ENCODE data around the gene CD7.

The CD7 gene

GRCh38 chr17:82309656-82310570, 7.5 kb downstream of the CD7 start:
- Histone ChIP-seq H4K20me1 (ENCODE audit: insufficient read depth) (no peaks in the 10 kb centered on the region), H3K27me3 (ENCODE audit: insufficient read depth, low read depth) (peaks cover 79% of the 10 kb centered on the region), H3K4me2 (no peak overlapping the region), H3K4me1 (ENCODE audit: low read depth, poor library complexity, severe bottlenecking) (no peaks in the 10 kb centered on the region), H3K36me3 (ENCODE audit: insufficient read depth) (no peaks in the 10 kb centered on the region), H3K27ac (no peak overlapping the region), H2AFZ (ENCODE audit: low read depth) (no peak overlapping the region), H3K4me3 (IDR thresholded peaks at IDR 0.05; ENCODE audit: insufficient read depth, low read depth, low read length) (no peak overlapping the region), H3K9ac (no peak overlapping the region), H3K79me2 (ENCODE audit: insufficient read depth, low read depth) (no peaks in the 10 kb centered on the region)
- TF ChIP-seq CTCF (conservative IDR thresholded peaks at IDR 0.05; ENCODE audit: low read depth, low read length): no peak

GRCh38 chr17:82305727-82306300, 11.6 kb downstream of the CD7 start:
- H3K27me3 ChIP-seq (ENCODE audit: insufficient read depth, low read depth): peaks cover 38% of the 10 kb centered on the region
- no peak overlapping the region for H3K9ac ChIP-seq
- H3K27ac ChIP-seq: no peak overlapping the region
- H3K4me3 ChIP-seq (IDR thresholded peaks at IDR 0.05; ENCODE audit: insufficient read depth, low read depth, low read length): no peak overlapping the region
- TF ChIP-seq CTCF (conservative IDR thresholded peaks at IDR 0.05; ENCODE audit: low read depth, low read length): no peak
- H2AFZ ChIP-seq (ENCODE audit: low read depth): no peak overlapping the region
- peaks cover 5% of the 10 kb centered on the region for H3K4me1 ChIP-seq (ENCODE audit: low read depth, poor library complexity, severe bottlenecking)
- no peaks in the 10 kb centered on the region for H4K20me1 ChIP-seq (ENCODE audit: insufficient read depth)
- no peaks in the 10 kb centered on the region for H3K36me3 ChIP-seq (ENCODE audit: insufficient read depth)
- no peaks in the 10 kb centered on the region for H3K79me2 ChIP-seq (ENCODE audit: insufficient read depth, low read depth)
- H3K4me2 ChIP-seq: no peak overlapping the region

DNA sequence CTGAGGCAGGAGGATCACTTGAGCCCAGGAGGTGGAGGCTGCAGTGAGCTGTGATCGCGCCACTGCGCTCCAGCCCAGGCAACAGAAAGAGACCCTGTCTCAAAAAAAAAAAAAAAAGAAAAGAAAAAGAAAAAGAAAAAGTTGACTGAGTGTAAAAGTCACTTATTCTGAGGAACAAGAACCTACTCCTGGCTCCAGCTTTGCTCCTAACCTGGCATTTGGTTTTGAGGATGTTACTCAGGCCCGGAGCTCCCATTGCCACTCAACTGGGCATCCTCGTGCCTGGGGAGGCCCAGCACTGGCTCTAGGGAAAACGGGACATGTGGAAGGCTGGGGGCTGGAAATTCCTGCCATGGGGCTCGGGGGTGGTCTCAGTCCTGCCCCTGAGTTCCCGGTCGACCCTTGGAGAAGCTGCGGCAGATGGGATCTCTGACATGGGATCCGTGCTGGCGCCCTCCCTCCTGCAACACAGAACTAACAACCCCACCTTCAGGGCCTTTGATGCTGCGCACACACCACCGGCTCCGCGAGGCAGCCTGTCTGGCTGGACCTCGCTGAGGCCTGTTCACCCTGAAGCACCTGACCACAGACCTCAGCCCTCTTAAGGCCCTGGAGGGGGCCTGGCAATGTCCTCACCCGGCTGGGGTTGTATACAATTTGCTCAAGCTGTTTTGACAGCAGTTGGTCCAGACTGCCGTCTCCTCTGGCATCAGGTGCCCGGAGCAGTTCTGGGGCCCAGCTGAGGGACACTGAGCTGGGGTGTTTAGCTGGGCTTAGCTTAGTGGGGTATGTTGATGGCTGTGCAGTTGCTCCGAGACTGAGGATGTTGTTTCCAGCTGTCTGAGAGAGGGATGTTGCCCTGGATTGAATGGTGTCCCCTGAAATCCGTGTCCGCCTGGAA, 12.3 kb downstream of the CD7 start:
- H3K4me3 ChIP-seq (IDR thresholded peaks at IDR 0.05; ENCODE audit: insufficient read depth, low read depth, low read length): no peak overlapping the region

More for the DNA sequence above, 12.3 kb downstream of the CD7 start:
- Histone ChIP-seq H2AFZ (ENCODE audit: low read depth) (no peak overlapping the region), H3K4me2 (no peak overlapping the region), H3K79me2 (ENCODE audit: insufficient read depth, low read depth) (no peaks in the 10 kb centered on the region), H3K4me1 (ENCODE audit: low read depth, poor library complexity, severe bottlenecking) (peaks cover 10% of the 10 kb centered on the region), H3K36me3 (ENCODE audit: insufficient read depth) (no peaks in the 10 kb centered on the region), H3K9ac (no peak overlapping the region), H4K20me1 (ENCODE audit: insufficient read depth) (no peaks in the 10 kb centered on the region), H3K27me3 (ENCODE audit: insufficient read depth, low read depth) (peaks cover 32% of the 10 kb centered on the region), H3K27ac (no peak overlapping the region)
- no peak for TF ChIP-seq CTCF (conservative IDR thresholded peaks at IDR 0.05; ENCODE audit: low read depth, low read length)
